ENCODE data around the gene SLC25A23.

Gene SLC25A23

GRCh38 chr19:6393983-6394412 is 65.6 kb downstream of the SLC25A23 start:
- DNase-seq: no peak

- peak; percentile 95 for DNase-seq
These were observed 66.3 kb downstream of the SLC25A23 start, which contains the start of gene GTF2F1 for GRCh38 chr19:6393074-6393982. Gene GTF2F1, minus strand, starts transcription at chr19:6393164. Its CDS starts 169 bp downstream, at chr19:6392995.

- DNase-seq: peak; percentile 22
These were observed 67.1 kb downstream of the SLC25A23 start for GRCh38 chr19:6392221-6393073.
